A549 (cell line): Measurements from ENCODE around the gene SPATA2L. TPM values are rescaled to one million over a fixed set of nuclear protein-coding genes. Genes with fewer than 3 reads are reported as not detected.

Source experiments
- ATAC-seq, 2 experiments: fragments of 200-7000 bp in 1 of 2; fragments of >200 bp in 1 of 2; cut with Nextera tagmentation in 1 of 2; cut with Tn5 transposase in 1 of 2; 3 replicates each; pipeline versions ENCODE4 v1.8.0 to v1.9.1; 2018 to 2020; ENCODE audit warnings: mild to moderate bottlenecking in 1 of 2, moderate library complexity in 1 of 2
- CTCF ChIA-PET: fragments of 300-600 bp; sonication (Branson Sonifier 250); formaldehyde crosslinking; extraction: SDS; loops from one replicate; lab custom pipeline; 2021; ENCODE audit warnings: antibody characterized with exemption, inconsistent platforms; lab: Yijun Ruan, JAX
- POLR2A ChIA-PET: fragments of 350-600 bp; formaldehyde crosslinking; extraction: SDS; loops from one replicate; lab custom pipeline; 2021; ENCODE audit warnings: antibody characterized with exemption, inconsistent platforms; lab: Yijun Ruan, JAX
- DNase-seq, 2 experiments: peaks; one replicate each; pipeline versions ENCODE4 v3.0.0 to v3.0.0-alpha.2; 2011 to 2016; ENCODE audit warnings: low read depth in 1 of 2, low spot score in 1 of 2
- FAIRE-seq: peaks from 2 replicates; lab custom pipeline; 2011; peaks lifted over from hg19 to GRCh38; lab: Jason Lieb, UNC
- H3K27ac ChIP-seq, 2 experiments: fragments of >200 bp; sonication (Bioruptor Twin); formaldehyde crosslinking; 3 replicates each; pipeline ENCODE4 v1.5.1; 2016 to 2017
- H3K4me1 ChIP-seq: fragments of >200 bp; sonication (Bioruptor Twin); formaldehyde crosslinking; 3 replicates; pipeline ENCODE4 v1.6.1; 2016
- H3K4me2 ChIP-seq: fragments of >200 bp; sonication (Bioruptor Twin); formaldehyde crosslinking; 3 replicates; pipeline ENCODE4 v1.6.1; 2016
- H3K4me3 ChIP-seq: fragments of >200 bp; sonication (Bioruptor Twin); formaldehyde crosslinking; 3 replicates; pipeline ENCODE4 v1.5.1; 2016
- H3K9me3 ChIP-seq: fragments of >200 bp; sonication (Bioruptor Twin); formaldehyde crosslinking; 3 replicates; pipeline ENCODE4 v1.6.1; 2016
- ATOH8 ChIP-seq: fragments of 250-450 bp; sonication (Bioruptor Pico); IDR thresholded peaks from 2 replicates; pipeline ENCODE4 v1.5.0; 2020; ENCODE audit warnings: low read depth, mild to moderate bottlenecking, moderate library complexity
- CHD4 ChIP-seq: fragments of 200-600 bp; sonication (generic); IDR thresholded peaks from 2 replicates; pipeline ENCODE4 v1.6.1; 2016; ENCODE audit warnings: antibody characterized with exemption, mild to moderate bottlenecking, borderline replicate concordance
- CTCF ChIP-seq: fragments of >200 bp; sonication (Bioruptor Twin); formaldehyde crosslinking; IDR thresholded peaks from 3 replicates; pipeline ENCODE4 v1.5.1; 2016
- E2F6 ChIP-seq: IDR thresholded peaks from 2 replicates; pipeline ENCODE4 v1.6.1; 2012; ENCODE audit warnings: low read depth, borderline replicate concordance
- EHMT2 ChIP-seq: fragments of 200-600 bp; sonication (generic); IDR thresholded peaks from 2 replicates; pipeline ENCODE4 v1.6.1; 2016; ENCODE audit warnings: antibody characterized with exemption, low read depth, mild to moderate bottlenecking, moderate library complexity
- ESRRA ChIP-seq: fragments of 150-350 bp; IDR thresholded peaks from 2 replicates; pipeline ENCODE4 v1.6.1; 2014; ENCODE audit warnings: mild to moderate bottlenecking, low read length, borderline replicate concordance
- FOSL2 ChIP-seq, 2 experiments: fragments of 450-650 bp in 1 of 2; fragments of >200 bp in 1 of 2; sonication (Bioruptor Twin) in 1 of 2; formaldehyde crosslinking; IDR thresholded peaks; 2 replicates each; pipeline versions ENCODE4 v1.5.0 to v1.6.1; 2016 to 2020; ENCODE audit warnings: mild to moderate bottlenecking in 1 of 2, moderate library complexity in 1 of 2
- GATA3 ChIP-seq: IDR thresholded peaks from 2 replicates; pipeline ENCODE4 v1.6.1; 2012; ENCODE audit warnings: borderline replicate concordance
- HOXB13 ChIP-seq: fragments of 250-450 bp; sonication (Bioruptor Pico); IDR thresholded peaks from 2 replicates; pipeline ENCODE4 v1.5.0; 2020; ENCODE audit warnings: low read depth, mild to moderate bottlenecking, moderate library complexity
- HOXB5 ChIP-seq: fragments of 250-450 bp; sonication (Bioruptor Pico); IDR thresholded peaks from 2 replicates; pipeline ENCODE4 v1.5.0; 2020; ENCODE audit warnings: mild to moderate bottlenecking, moderate library complexity
- KDM1A ChIP-seq: fragments of 200-600 bp; sonication (generic); IDR thresholded peaks from 2 replicates; pipeline ENCODE4 v1.6.1; 2016; ENCODE audit warnings: low read depth, mild to moderate bottlenecking
- MAX ChIP-seq: IDR thresholded peaks from 2 replicates; pipeline ENCODE4 v1.6.1; 2012
- MYC ChIP-seq: IDR thresholded peaks from 2 replicates; pipeline ENCODE4 v1.6.1; 2012; ENCODE audit warnings: mild to moderate bottlenecking, inconsistent platforms, low read length, improper control_type of control experiment, borderline replicate concordance
- PHF8 ChIP-seq: fragments of 200-600 bp; sonication (generic); IDR thresholded peaks from 2 replicates; pipeline ENCODE4 v1.6.1; 2016; ENCODE audit warnings: low read depth, mild to moderate bottlenecking, antibody characterized with exemption, moderate library complexity, borderline replicate concordance
- RAD21 ChIP-seq, 2 experiments: fragments of >200 bp in 1 of 2; sonication (Bioruptor Twin) in 1 of 2; formaldehyde crosslinking in 1 of 2; IDR thresholded peaks in 1 of 2; conservative IDR thresholded peaks in 1 of 2; 2 replicates in 1 of 2; 3 replicates in 1 of 2; pipeline ENCODE4 v1.6.1; 2012 to 2018; ENCODE audit warnings: inconsistent platforms in 1 of 2
- RCOR1 ChIP-seq: fragments of 150-350 bp; IDR thresholded peaks from 2 replicates; pipeline ENCODE4 v1.6.1; 2014; ENCODE audit warnings: antibody characterized with exemption, low read length, low read depth
- RFX5 ChIP-seq: fragments of 450-650 bp; IDR thresholded peaks from 2 replicates; pipeline ENCODE4 v1.7.1; 2014; ENCODE audit warnings: antibody characterized with exemption, mild to moderate bottlenecking, moderate library complexity
- SREBF2 ChIP-seq: fragments of 450-650 bp; IDR thresholded peaks from 2 replicates; pipeline ENCODE4 v1.6.1; 2014; ENCODE audit warnings: mild to moderate bottlenecking, moderate library complexity
- TP53 ChIP-seq: fragments of 250-450 bp; sonication (Bioruptor Pico); IDR thresholded peaks from 2 replicates; pipeline ENCODE4 v1.5.0; 2021; ENCODE audit warnings: mild to moderate bottlenecking, moderate library complexity
- ZNF302 ChIP-seq: fragments of 250-450 bp; sonication (Bioruptor Pico); IDR thresholded peaks from 2 replicates; pipeline ENCODE4 v1.9.0; 2021; ENCODE audit warnings: inconsistent platforms, mild to moderate bottlenecking, moderate library complexity
- WGBS: methylation state at CpG from one replicate; pipeline ENCODE4 v1.1.6; 2017; ENCODE audit errors: missing lambda C conversion rate; 5-methylcytosine and 5-hydroxymethylcytosine counted together
- polyA plus RNA-seq, 4 experiments: library from polyadenylated mRNA; depleted of rRNA in 3 of 4; stranded (reverse); fragments of >200 nt; fragmentation: RNase III in 1 of 4; extraction: RNeasy Plus Mini Kit Qiagen cat#74134 plus additional on column Dnase treatment in 1 of 4; gene quantifications; 2 replicates in 3 of 4; 3 replicates in 1 of 4; pipeline ENCODE4 v1.2.3, GENCODE V29; 2011 to 2017
- TF ChIP-seq, protein P1 (sequence below): fragments of >200 bp; sonication (Bioruptor Twin); formaldehyde crosslinking; IDR thresholded peaks from 3 replicates; pipeline ENCODE4 v1.6.1; 2016
- TF ChIP-seq, protein P2 (sequence below): fragments of 250-450 bp; sonication (Bioruptor Pico); IDR thresholded peaks from 2 replicates; pipeline ENCODE4 v1.5.0; 2021; ENCODE audit warnings: mild to moderate bottlenecking, moderate library complexity, borderline replicate concordance

The SPATA2L gene
- polyA plus RNA-seq, 2 of the 4 experiments (the other 2 are of a cell fraction) = 3.5 to 5.2 TPM

- no peak for TF ChIP-seq ESRRA
- peak; percentile 49; the same call in 1 of the 2 replicates for TF ChIP-seq E2F6
These were observed 10.2 kb upstream of the SPATA2L start (continued) for GRCh38 chr16:89711601-89712273.

- Histone ChIP-seq H3K4me2 (peak overlapping the region; percentile 90), H3K4me3 (no peak overlapping the region), H3K27ac (peak overlapping the region in 1 of 2 experiments; percentile 89; a peak in 2 of 6 replicates), H3K9me3 (peaks cover 3% of the 10 kb centered on the region; the same call in 1 of the 3 replicates), H3K4me1 (peaks cover 9% of the 10 kb centered on the region; the same call in 2 of the 3 replicates)
- POLR2A ChIA-PET = no interaction called here
- CTCF ChIA-PET = interaction anchor here (0.9 to 9.5 kb wide), 5 partner anchors 8 to 150 kb away, joined by 3 to 70 read pairs (median 5); no protein-coding TSS in a partner anchor
- no peak for DNase-seq
- no peak for FAIRE-seq
- ATAC-seq = peak in 1 of 2 experiments; percentile 7; a peak in 3 of 6 replicates
- TF ChIP-seq RCOR1 (no peak), EHMT2 (no peak), RFX5 (no peak), RAD21 (conservative IDR thresholded peaks at IDR 0.05 in 1 of 2, IDR thresholded peaks at IDR 0.05 in 1 of 2) (no peak), GATA3 (no peak), SREBF2 (no peak), CHD4 (no peak), HOXB5 (CRISPR knock-in tag) (no peak), CTCF (no peak), PHF8 (no peak), FOSL2 (IDR thresholded peaks at IDR 0.05) (no peak), FOSL2 (CRISPR knock-in tag; IDR thresholded peaks at IDR 0.05) (no peak), HOXB13 (no peak), MAX (no peak)
- TF ChIP-seq, protein P1, sequence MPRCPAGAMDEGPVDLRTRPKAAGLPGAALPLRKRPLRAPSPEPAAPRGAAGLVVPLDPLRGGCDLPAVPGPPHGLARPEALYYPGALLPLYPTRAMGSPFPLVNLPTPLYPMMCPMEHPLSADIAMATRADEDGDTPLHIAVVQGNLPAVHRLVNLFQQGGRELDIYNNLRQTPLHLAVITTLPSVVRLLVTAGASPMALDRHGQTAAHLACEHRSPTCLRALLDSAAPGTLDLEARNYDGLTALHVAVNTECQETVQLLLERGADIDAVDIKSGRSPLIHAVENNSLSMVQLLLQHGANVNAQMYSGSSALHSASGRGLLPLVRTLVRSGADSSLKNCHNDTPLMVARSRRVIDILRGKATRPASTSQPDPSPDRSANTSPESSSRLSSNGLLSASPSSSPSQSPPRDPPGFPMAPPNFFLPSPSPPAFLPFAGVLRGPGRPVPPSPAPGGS = no peak
- WGBS = 94% methylated on average over 38 of the region's 63 CpGs
These were observed 9.4 kb upstream of the SPATA2L start for GRCh38 chr16:89710709-89711564.

DNA sequence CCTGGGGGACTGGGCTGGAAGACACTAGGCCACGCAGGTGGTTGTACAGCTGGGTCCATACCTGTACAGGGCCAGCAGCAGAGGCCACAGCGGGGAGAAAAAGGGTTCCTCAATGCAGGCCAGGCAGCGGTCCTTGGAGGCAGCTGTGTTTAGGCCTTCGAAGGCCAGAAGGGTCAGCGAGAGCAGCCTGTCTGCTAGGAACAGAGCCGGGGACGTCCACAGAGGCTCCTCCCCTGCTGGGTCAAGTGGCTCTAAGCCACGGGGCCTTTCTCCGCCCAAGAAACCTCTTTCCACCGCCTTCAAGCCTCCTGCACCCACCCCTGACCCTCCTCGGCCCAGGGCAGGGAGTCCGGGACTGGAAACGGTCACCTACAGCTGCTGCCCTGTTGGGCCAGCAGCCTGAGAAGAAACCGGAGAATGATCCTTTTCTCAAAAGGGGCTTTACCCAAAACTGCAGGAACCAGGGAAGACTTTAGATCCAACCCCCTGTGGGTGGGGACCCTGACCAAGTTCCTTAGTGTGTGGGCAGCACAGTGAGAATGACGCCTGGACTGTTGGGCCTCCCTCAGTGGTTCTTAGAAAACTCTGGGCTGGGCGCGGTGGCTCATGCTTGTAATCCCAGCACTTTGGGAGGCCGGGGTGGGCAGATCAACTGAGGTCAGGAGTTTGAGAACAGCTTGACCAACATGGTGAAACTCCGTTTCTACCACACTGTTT lies 8.4 kb upstream of the SPATA2L start:
- POLR2A ChIA-PET = no interaction called here
- ATAC-seq = no peak
- CTCF ChIA-PET = interaction anchor here (1.0 to 9.5 kb wide), 6 partner anchors 8 to 94 kb away, joined by 3 to 70 read pairs (median 5); no protein-coding TSS in a partner anchor
- TF ChIP-seq PHF8 = no peak
- TF ChIP-seq ZNF302 (CRISPR knock-in tag) = no peak
- no peak for TF ChIP-seq MAX
- TF ChIP-seq, protein P2, sequence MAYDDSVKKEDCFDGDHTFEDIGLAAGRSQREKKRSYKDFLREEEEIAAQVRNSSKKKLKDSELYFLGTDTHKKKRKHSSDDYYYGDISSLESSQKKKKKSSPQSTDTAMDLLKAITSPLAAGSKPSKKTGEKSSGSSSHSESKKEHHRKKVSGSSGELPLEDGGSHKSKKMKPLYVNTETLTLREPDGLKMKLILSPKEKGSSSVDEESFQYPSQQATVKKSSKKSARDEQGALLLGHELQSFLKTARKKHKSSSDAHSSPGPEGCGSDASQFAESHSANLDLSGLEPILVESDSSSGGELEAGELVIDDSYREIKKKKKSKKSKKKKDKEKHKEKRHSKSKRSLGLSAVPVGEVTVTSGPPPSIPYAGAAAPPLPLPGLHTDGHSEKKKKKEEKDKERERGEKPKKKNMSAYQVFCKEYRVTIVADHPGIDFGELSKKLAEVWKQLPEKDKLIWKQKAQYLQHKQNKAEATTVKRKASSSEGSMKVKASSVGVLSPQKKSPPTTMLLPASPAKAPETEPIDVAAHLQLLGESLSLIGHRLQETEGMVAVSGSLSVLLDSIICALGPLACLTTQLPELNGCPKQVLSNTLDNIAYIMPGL (CRISPR knock-in tag) = no peak
- no peak for TF ChIP-seq RFX5
- TF ChIP-seq HOXB13 = no peak
- TF ChIP-seq MYC = no peak
- TF ChIP-seq TP53 (CRISPR knock-in tag) = no peak
- no peak for TF ChIP-seq ATOH8 (CRISPR knock-in tag)
- no peak for TF ChIP-seq FOSL2 (IDR thresholded peaks at IDR 0.05)
- TF ChIP-seq FOSL2 (CRISPR knock-in tag; IDR thresholded peaks at IDR 0.05) = no peak
- TF ChIP-seq KDM1A = no peak

More for the DNA sequence above, 8.4 kb upstream of the SPATA2L start:
- Histone ChIP-seq H3K9me3 (peaks cover 3% of the 10 kb centered on the region; the same call in 1 of the 3 replicates), H3K4me2 (no peak overlapping the region), H3K4me1 (peaks cover 9% of the 10 kb centered on the region; the same call in 2 of the 3 replicates), H3K27ac (no peak overlapping the region), H3K4me3 (no peak overlapping the region)
- FAIRE-seq (no peak), DNase-seq (no peak)
- WGBS = 85% methylated on average over 19 of the region's 19 CpGs
